H9 (cell line): ENCODE measurements around the gene MPP7. TPM values are rescaled to one million over a fixed set of nuclear protein-coding genes. Genes with fewer than 3 reads are reported as not detected.
A peak's percentile ranks its signal among the peaks of the same experiment; 100 is the strongest.

Source experiments
- DNase-seq: peaks from one replicate; pipeline ENCODE4 v3.0.0-alpha.2; 2017
- H2AFZ ChIP-seq: one replicate; pipeline ENCODE4 v1.6.1; 2013; ENCODE audit warnings: mild to moderate bottlenecking, low read length, control low read depth, moderate library complexity
- H2AK5ac ChIP-seq: 2 replicates; pipeline ENCODE4 v1.6.1; 2013; ENCODE audit warnings: low read length, control low read depth, mixed read lengths; ENCODE audit not compliant: insufficient read length
- H2BK120ac ChIP-seq: one replicate; pipeline ENCODE4 v1.6.1; 2013; ENCODE audit warnings: low read depth, mild to moderate bottlenecking, low read length, control low read depth, inconsistent platforms; ENCODE audit not compliant: poor library complexity, severe bottlenecking
- H2BK12ac ChIP-seq: 2 replicates; pipeline ENCODE4 v1.6.1; 2013; ENCODE audit warnings: low read length, control low read depth, mixed read lengths, low read depth; ENCODE audit not compliant: insufficient read length
- H2BK15ac ChIP-seq: 2 replicates; pipeline ENCODE4 v1.6.1; 2013; ENCODE audit warnings: low read depth, low read length, control low read depth
- H2BK20ac ChIP-seq: one replicate; pipeline ENCODE4 v1.6.1; 2013; ENCODE audit warnings: low read depth, mild to moderate bottlenecking, low read length, control low read depth, inconsistent platforms; ENCODE audit not compliant: poor library complexity, severe bottlenecking
- H2BK5ac ChIP-seq: 2 replicates; pipeline ENCODE4 v1.6.1; 2013; ENCODE audit warnings: low read length, control low read depth, mixed read lengths; ENCODE audit not compliant: insufficient read length
- H3K14ac ChIP-seq: 2 replicates; pipeline ENCODE4 v1.6.1; 2013; ENCODE audit warnings: low read length, control low read depth; ENCODE audit not compliant: insufficient read depth
- H3K18ac ChIP-seq: 2 replicates; pipeline ENCODE4 v1.6.1; 2013; ENCODE audit warnings: low read depth, mild to moderate bottlenecking, mixed read lengths, low read length, control low read depth; ENCODE audit not compliant: insufficient read length
- H3K23ac ChIP-seq: 2 replicates; pipeline ENCODE4 v1.6.1; 2013; ENCODE audit warnings: low read length, control low read depth, mixed read lengths, low read depth; ENCODE audit not compliant: insufficient read length
- H3K23me2 ChIP-seq: 2 replicates; pipeline ENCODE4 v1.6.1; 2013; ENCODE audit warnings: low read depth, mild to moderate bottlenecking, mixed read lengths, low read length, control low read depth; ENCODE audit not compliant: insufficient read length, poor library complexity, severe bottlenecking
- H3K27ac ChIP-seq: 2 replicates; pipeline ENCODE4 v1.5.1; 2013; ENCODE audit warnings: low read length, control low read depth, mixed read lengths, low read depth; ENCODE audit not compliant: insufficient read length
- H3K27me3 ChIP-seq: 2 replicates; pipeline ENCODE4 v1.6.1; 2013; ENCODE audit warnings: low read length, control low read depth, inconsistent platforms; ENCODE audit not compliant: insufficient read depth
- H3K4ac ChIP-seq: 2 replicates; pipeline ENCODE4 v1.6.1; 2013; ENCODE audit warnings: low read depth, mild to moderate bottlenecking, control low read depth, inconsistent platforms, low read length, moderate library complexity
- H3K4me1 ChIP-seq: 2 replicates; pipeline ENCODE4 v1.6.1; 2013; ENCODE audit warnings: low read length, control low read depth, inconsistent platforms; ENCODE audit not compliant: insufficient read depth
- H3K4me2 ChIP-seq: 2 replicates; pipeline ENCODE4 v1.6.1; 2013; ENCODE audit warnings: low read length, control low read depth, mixed read lengths; ENCODE audit not compliant: insufficient read length, insufficient read depth
- H3K56ac ChIP-seq: 2 replicates; pipeline ENCODE4 v1.6.1; 2013; ENCODE audit warnings: low read depth, mild to moderate bottlenecking, mixed read lengths, low read length, control low read depth; ENCODE audit not compliant: insufficient read length
- H3K79me1 ChIP-seq: 2 replicates; pipeline ENCODE4 v1.6.1; 2013; ENCODE audit warnings: low read depth, mild to moderate bottlenecking, moderate library complexity, low read length, control low read depth, inconsistent platforms; ENCODE audit not compliant: insufficient read depth, poor library complexity, severe bottlenecking
- H3K79me2 ChIP-seq: 2 replicates; pipeline ENCODE4 v1.6.1; 2013; ENCODE audit warnings: low read length, control low read depth, inconsistent platforms; ENCODE audit not compliant: insufficient read depth
- H3K9ac ChIP-seq: 2 replicates; pipeline ENCODE4 v1.6.1; 2013; ENCODE audit warnings: low read length, control low read depth, mixed read lengths; ENCODE audit not compliant: insufficient read length; ENCODE audit errors: extremely low read depth
- H3K9me3 ChIP-seq: one replicate; pipeline ENCODE4 v1.6.1; 2013; ENCODE audit warnings: low read depth, low read length, inconsistent platforms; ENCODE audit not compliant: control insufficient read depth
- H3T11ph ChIP-seq: one replicate; pipeline ENCODE4 v1.6.1; 2013; ENCODE audit warnings: mild to moderate bottlenecking, low read length, control low read depth, inconsistent platforms
- H4K20me1 ChIP-seq: one replicate; pipeline ENCODE4 v1.6.1; 2013; ENCODE audit not compliant: control insufficient read depth, insufficient read length, insufficient read depth
- H4K5ac ChIP-seq: 2 replicates; pipeline ENCODE4 v1.6.1; 2013; ENCODE audit warnings: low read depth, mild to moderate bottlenecking, mixed read lengths, low read length, control low read depth; ENCODE audit not compliant: insufficient read length
- H4K8ac ChIP-seq: replicated peaks from 2 replicates; pipeline ENCODE4 v1.6.1; 2013; ENCODE audit warnings: low read length, control low read depth, mixed read lengths, low read depth; ENCODE audit not compliant: insufficient read length
- H4K91ac ChIP-seq: 2 replicates; pipeline ENCODE4 v1.6.1; 2013; ENCODE audit warnings: low read depth, mild to moderate bottlenecking, moderate library complexity, mixed read lengths, low read length, control low read depth; ENCODE audit not compliant: insufficient read length
- H3K27ac Mint-ChIP-seq, 3 experiments: 2 replicates in 2 of 3; 3 replicates in 1 of 3; pipeline ENCODE4 v1.8.0; 2020 to 2021; ENCODE audit warnings: mixed read lengths in 3 of 3, mild to moderate bottlenecking in 1 of 3, moderate library complexity in 1 of 3
- H3K27me3 Mint-ChIP-seq: 2 replicates; pipeline ENCODE4 v1.8.0; 2021; ENCODE audit warnings: low read depth, mild to moderate bottlenecking, moderate library complexity, mixed read lengths
- H3K36me3 Mint-ChIP-seq, 3 experiments: 2 replicates in 2 of 3; 3 replicates in 1 of 3; pipeline ENCODE4 v1.8.0; 2020 to 2021; ENCODE audit warnings: low read depth in 3 of 3, mixed read lengths in 3 of 3; ENCODE audit not compliant: insufficient read depth in 1 of 3
- H3K4me1 Mint-ChIP-seq, 2 experiments: 2 replicates each; pipeline ENCODE4 v1.8.0; 2020; ENCODE audit warnings: mixed read lengths in 2 of 2
- H3K4me3 Mint-ChIP-seq, 2 experiments: 2 replicates in 1 of 2; 3 replicates in 1 of 2; pipeline ENCODE4 v1.8.0; 2020 to 2021; ENCODE audit warnings: mild to moderate bottlenecking in 2 of 2, mixed read lengths in 2 of 2, moderate library complexity in 1 of 2
- H3K9me3 Mint-ChIP-seq, 2 experiments: 2 replicates in 1 of 2; 3 replicates in 1 of 2; pipeline ENCODE4 v1.8.0; 2020; ENCODE audit warnings: mild to moderate bottlenecking in 2 of 2, mixed read lengths in 2 of 2, moderate library complexity in 1 of 2
- WGBS: extraction: QIAGEN DNeasy Blood & Tissue Kit; methylation state at CpG from one replicate; pipeline ENCODE4 v1.1.7; 2013; ENCODE audit warnings: missing lambda C conversion rate, low lambda C conversion rate, mixed read lengths; ENCODE audit not compliant: insufficient read length; ENCODE audit errors: extremely low coverage; 5-methylcytosine and 5-hydroxymethylcytosine counted together
- total RNA-seq: library from RNA; stranded (reverse); gene quantifications from 2 replicates; pipeline ENCODE4 v1.2.1, GENCODE V29; 2021
- TF ChIP-seq, protein P1 (sequence below): fragments of 200-600 bp; sonication (generic); conservative IDR thresholded peaks from 3 replicates; pipeline ENCODE4 v1.8.0; 2021; ENCODE audit warnings: antibody characterized with exemption, mild to moderate bottlenecking

MPP7 gene
- total RNA-seq, 1 experiment from 2014 or later = 6.9 TPM

- Histone ChIP-seq H4K5ac (no peak overlapping the region), H4K91ac (no peak overlapping the region), H2AFZ (no peak overlapping the region), H3K18ac (no peak overlapping the region), H2BK15ac (no peak overlapping the region), H3K23ac (no peak overlapping the region), H3K14ac (no peak overlapping the region), H3K27me3 (no peaks in the 10 kb centered on the region), H3K4ac (no peak overlapping the region), H3K79me1 (no peaks in the 10 kb centered on the region), H2BK12ac (no peak overlapping the region), H4K8ac (no peak overlapping the region), H3T11ph (no peak overlapping the region), H2BK120ac (no peak overlapping the region), H2AK5ac (no peak overlapping the region), H3K4me1 (no peaks in the 10 kb centered on the region; the same call in 1 of the 2 replicates), H2BK20ac (no peak overlapping the region), H3K9me3 (no peaks in the 10 kb centered on the region), H4K20me1 (no peaks in the 10 kb centered on the region), H2BK5ac (no peak overlapping the region), H3K79me2 (no peaks in the 10 kb centered on the region), H3K56ac (no peak overlapping the region), H3K9ac (no peak overlapping the region), H3K27ac (no peak overlapping the region), H3K23me2 (no peaks in the 10 kb centered on the region), H3K4me2 (no peak overlapping the region)
- no CpG with 5 or more reads among the region's 7 CpGs for WGBS
- Mint-ChIP-seq H3K27ac (peak overlapping the region in 2 of 3 experiments; percentile 34 to 62; a peak in 2 of 7 replicates), H3K36me3 (no peaks in the 10 kb centered on the region), H3K27me3 (no peaks in the 10 kb centered on the region), H3K4me1 (peaks cover 16 to 20% of the 10 kb centered on the region in 2 experiments), H3K4me3 (no peak overlapping the region), H3K9me3 (no peaks in the 10 kb centered on the region)
- TF ChIP-seq, protein P1, sequence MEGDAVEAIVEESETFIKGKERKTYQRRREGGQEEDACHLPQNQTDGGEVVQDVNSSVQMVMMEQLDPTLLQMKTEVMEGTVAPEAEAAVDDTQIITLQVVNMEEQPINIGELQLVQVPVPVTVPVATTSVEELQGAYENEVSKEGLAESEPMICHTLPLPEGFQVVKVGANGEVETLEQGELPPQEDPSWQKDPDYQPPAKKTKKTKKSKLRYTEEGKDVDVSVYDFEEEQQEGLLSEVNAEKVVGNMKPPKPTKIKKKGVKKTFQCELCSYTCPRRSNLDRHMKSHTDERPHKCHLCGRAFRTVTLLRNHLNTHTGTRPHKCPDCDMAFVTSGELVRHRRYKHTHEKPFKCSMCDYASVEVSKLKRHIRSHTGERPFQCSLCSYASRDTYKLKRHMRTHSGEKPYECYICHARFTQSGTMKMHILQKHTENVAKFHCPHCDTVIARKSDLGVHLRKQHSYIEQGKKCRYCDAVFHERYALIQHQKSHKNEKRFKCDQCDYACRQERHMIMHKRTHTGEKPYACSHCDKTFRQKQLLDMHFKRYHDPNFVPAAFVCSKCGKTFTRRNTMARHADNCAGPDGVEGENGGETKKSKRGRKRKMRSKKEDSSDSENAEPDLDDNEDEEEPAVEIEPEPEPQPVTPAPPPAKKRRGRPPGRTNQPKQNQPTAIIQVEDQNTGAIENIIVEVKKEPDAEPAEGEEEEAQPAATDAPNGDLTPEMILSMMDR = no peak
- DNase-seq = no peak
Measured at GRCh38 chr10:28281726-28282315, 21.0 kb downstream of the MPP7 start.
